Measurements from ENCODE around the gene CHI3L1. TPM values are rescaled to one million over a fixed set of nuclear protein-coding genes. Genes with fewer than 3 reads are reported as not detected.

Gene CHI3L1
- total and polyA plus RNA-seq, 2 donors (not counting 1 experiment from before 2014, with no cell fraction given) = 0.15 TPM; not detected in 1

DNA sequence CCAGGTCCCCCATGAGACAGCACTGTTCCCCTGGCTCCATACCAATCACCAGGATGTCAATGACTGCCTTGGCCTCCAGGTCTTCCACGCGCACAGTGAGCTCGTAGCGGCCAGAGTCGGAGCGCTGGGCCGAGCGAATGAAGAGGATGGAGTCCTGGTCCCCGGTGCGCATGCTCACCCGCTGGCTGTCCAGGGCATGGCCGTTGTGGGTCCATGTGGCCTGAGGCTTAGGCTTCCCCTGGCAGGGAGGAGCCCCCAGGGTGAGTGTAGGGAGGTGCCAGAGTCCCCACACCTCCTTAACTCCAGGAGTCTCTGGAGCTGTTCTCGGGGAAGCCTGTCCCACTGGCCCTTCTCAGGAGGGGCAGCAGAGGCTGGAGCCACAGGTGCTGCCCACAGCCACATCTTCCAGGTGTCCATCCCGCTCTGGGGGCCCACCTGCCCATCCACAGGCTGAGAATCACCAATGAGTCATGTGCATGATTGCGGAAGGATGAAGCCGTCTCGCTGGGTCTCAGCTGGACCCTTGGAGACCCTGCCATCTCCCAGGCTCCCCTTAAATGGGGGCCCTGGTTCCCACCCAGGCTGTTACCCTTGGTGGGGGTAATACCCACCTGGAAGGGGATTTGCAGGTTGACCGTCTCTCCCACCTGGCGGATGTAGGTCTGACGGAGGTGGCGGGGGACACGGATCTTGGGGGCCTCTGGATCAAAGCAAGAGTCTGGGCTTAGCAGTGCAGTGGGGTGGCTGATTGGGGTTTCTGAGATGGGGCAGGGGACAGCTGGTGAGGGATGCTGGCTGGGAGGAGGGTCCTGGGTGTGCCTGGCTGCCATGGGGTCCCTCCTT lies 14.9 kb downstream of the CHI3L1 start:
- Histone ChIP-seq H2AFZ (ENCODE audit: insufficient read depth, low read depth, low read length, poor library complexity, severe bottlenecking) (no peak overlapping the region), H3K4me2 (replicated peaks; ENCODE audit: low read depth, low read length, poor library complexity, severe bottlenecking) (no peak overlapping the region), H3K36me3 (replicated peaks in 1 of 2; ENCODE audit: control extremely low read depth in 1 of 2, control insufficient read depth in 1 of 2, extremely low read depth in 1 of 2, insufficient read depth in 2 of 2, low read length in 1 of 2) (no peaks in the 10 kb centered on the region), H3K9me3 (ENCODE audit: control extremely low read depth in 1 of 3, control insufficient read depth in 2 of 3, insufficient read depth in 1 of 3, low read length in 2 of 3) (peaks cover 0 to 7% (median 0%) of the 10 kb centered on the region in 3 donors), H3K4me1 (ENCODE audit: control insufficient read depth in 2 of 2, insufficient read depth in 2 of 2, low read length in 2 of 2) (peaks cover 0 to 8% of the 10 kb centered on the region in 2 donors), H4K20me1 (ENCODE audit: control insufficient read depth, insufficient read depth, low read length, poor library complexity, severe bottlenecking) (no peaks in the 10 kb centered on the region), H3K27ac (ENCODE audit: low read length in 2 of 2) (no peak overlapping the region), H3K4me3 (ENCODE audit: control extremely low read depth in 1 of 5, extremely low read depth in 1 of 5, insufficient read depth in 1 of 5, low read depth in 2 of 5, low read length in 4 of 5) (no peak overlapping the region), H3K79me2 (ENCODE audit: control insufficient read depth, insufficient read depth, low read length) (no peaks in the 10 kb centered on the region), H3K27me3 (replicated peaks in 1 of 4; ENCODE audit: control extremely low read depth in 1 of 4, control insufficient read depth in 3 of 4, insufficient read depth in 4 of 4, low read length in 3 of 4) (peaks cover 0 to 6% (median 0%) of the 10 kb centered on the region in 4 experiments), H3K9ac (ENCODE audit: low read length) (no peak overlapping the region)
- intact Hi-C loops (cut with micrococcal nuclease) = no loop called here
- CTCF ChIA-PET = interaction anchor here (0.6 to 2.6 kb wide), 6 partner anchors 8 to 661 kb away, joined by 3 to 18 read pairs (median 4); no protein-coding TSS in a partner anchor
- 91% methylated on average over 12 of the region's 22 CpGs for WGBS (ENCODE audit: insufficient coverage)
- TF ChIP-seq, protein P1, sequence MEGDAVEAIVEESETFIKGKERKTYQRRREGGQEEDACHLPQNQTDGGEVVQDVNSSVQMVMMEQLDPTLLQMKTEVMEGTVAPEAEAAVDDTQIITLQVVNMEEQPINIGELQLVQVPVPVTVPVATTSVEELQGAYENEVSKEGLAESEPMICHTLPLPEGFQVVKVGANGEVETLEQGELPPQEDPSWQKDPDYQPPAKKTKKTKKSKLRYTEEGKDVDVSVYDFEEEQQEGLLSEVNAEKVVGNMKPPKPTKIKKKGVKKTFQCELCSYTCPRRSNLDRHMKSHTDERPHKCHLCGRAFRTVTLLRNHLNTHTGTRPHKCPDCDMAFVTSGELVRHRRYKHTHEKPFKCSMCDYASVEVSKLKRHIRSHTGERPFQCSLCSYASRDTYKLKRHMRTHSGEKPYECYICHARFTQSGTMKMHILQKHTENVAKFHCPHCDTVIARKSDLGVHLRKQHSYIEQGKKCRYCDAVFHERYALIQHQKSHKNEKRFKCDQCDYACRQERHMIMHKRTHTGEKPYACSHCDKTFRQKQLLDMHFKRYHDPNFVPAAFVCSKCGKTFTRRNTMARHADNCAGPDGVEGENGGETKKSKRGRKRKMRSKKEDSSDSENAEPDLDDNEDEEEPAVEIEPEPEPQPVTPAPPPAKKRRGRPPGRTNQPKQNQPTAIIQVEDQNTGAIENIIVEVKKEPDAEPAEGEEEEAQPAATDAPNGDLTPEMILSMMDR (IDR thresholded peaks at IDR 0.05) = no peak
- no peak for TF ChIP-seq EZH2 (IDR thresholded peaks at IDR 0.05; ENCODE audit: borderline replicate concordance, insufficient read depth, low read depth, low read length, poor library complexity, severe bottlenecking)
- H3K27ac Mint-ChIP-seq = no peak overlapping the region
- no peak for ATAC-seq (ENCODE audit: low read depth)
- DNase-seq = no peak
- H3K4me1 Mint-ChIP-seq = peaks cover 1% of the 10 kb centered on the region
- peaks cover 7% of the 10 kb centered on the region for H3K27me3 Mint-ChIP-seq
- POLR2A ChIA-PET = no interaction called here
- no peak overlapping the region for H3K4me3 Mint-ChIP-seq
- H3K9me3 Mint-ChIP-seq (ENCODE audit: insufficient read depth) = no peaks in the 10 kb centered on the region

Data from B cell (primary cell).